Measurements from ENCODE around the gene GPATCH3. TPM values are rescaled to one million over a fixed set of nuclear protein-coding genes. Genes with fewer than 3 reads are reported as not detected.
A peak's percentile ranks its signal among the peaks of the same experiment; 100 is the strongest.

Gene GPATCH3
- total RNA-seq, 1 donor from 2014 or later = 2.0 TPM

GRCh38 chr1:26921126-26921539 is 20.9 kb upstream of the GPATCH3 start:
- no peaks in the 10 kb centered on the region for H3K9me3 ChIP-seq
- TF ChIP-seq CTCF (IDR thresholded peaks at IDR 0.05) = no peak
- H3K27me3 ChIP-seq = no peaks in the 10 kb centered on the region
- DNase-seq (ENCODE audit: low spot score in 2 of 2) = no peak
- intact Hi-C loops (cut with DNase I) = loop anchor here (1.0 to 5.0 kb wide), 2 partner anchors 21 to 71 kb away; partner anchors contain the start of genes GPATCH3 and TRNP1
- peak overlapping the region; percentile 77 to 85 for H3K4me3 ChIP-seq
- H3K4me1 ChIP-seq = peaks cover 7 to 18% of the 10 kb centered on the region in 2 donors
- peaks cover 22 to 23% of the 10 kb centered on the region in 2 donors for H3K36me3 ChIP-seq
- H3K27ac ChIP-seq = peak overlapping the region; percentile 78 to 93

- DNase-seq (ENCODE audit: low spot score in 2 of 2) = no peak
- no peak overlapping the region for H3K4me3 ChIP-seq
- no peaks in the 10 kb centered on the region for H3K4me1 ChIP-seq
- intact Hi-C loops (cut with DNase I) = no loop called here
- H3K27me3 ChIP-seq = no peaks in the 10 kb centered on the region
- no peak for TF ChIP-seq CTCF (IDR thresholded peaks at IDR 0.05)
- no peaks in the 10 kb centered on the region for H3K36me3 ChIP-seq
- H3K9me3 ChIP-seq = no peaks in the 10 kb centered on the region
- no peak overlapping the region for H3K27ac ChIP-seq
These were observed 15.1 kb upstream of the GPATCH3 start for GRCh38 chr1:26915204-26915842.

- intact Hi-C loops (cut with DNase I) = no loop called here
- no peak within 1 kb of the TSS for H3K4me3 ChIP-seq
- no peak for TF ChIP-seq CTCF (IDR thresholded peaks at IDR 0.05)
- no peaks in the 10 kb centered on the region for H3K4me1 ChIP-seq
- H3K27me3 ChIP-seq = no peaks in the 10 kb centered on the region
- no peak for DNase-seq (ENCODE audit: low spot score in 2 of 2)
- no peaks in the 10 kb centered on the region for H3K36me3 ChIP-seq
- no peaks in the 10 kb centered on the region for H3K9me3 ChIP-seq
- no peak within 1 kb of the TSS for H3K27ac ChIP-seq
These were observed 13.7 kb upstream of the GPATCH3 start, which contains the start of gene NR0B2 for GRCh38 chr1:26913754-26914619. Gene NR0B2 (minus strand): TSS chr1:26913975. CDS start chr1:26913940, 35 bp downstream.

DNA sequence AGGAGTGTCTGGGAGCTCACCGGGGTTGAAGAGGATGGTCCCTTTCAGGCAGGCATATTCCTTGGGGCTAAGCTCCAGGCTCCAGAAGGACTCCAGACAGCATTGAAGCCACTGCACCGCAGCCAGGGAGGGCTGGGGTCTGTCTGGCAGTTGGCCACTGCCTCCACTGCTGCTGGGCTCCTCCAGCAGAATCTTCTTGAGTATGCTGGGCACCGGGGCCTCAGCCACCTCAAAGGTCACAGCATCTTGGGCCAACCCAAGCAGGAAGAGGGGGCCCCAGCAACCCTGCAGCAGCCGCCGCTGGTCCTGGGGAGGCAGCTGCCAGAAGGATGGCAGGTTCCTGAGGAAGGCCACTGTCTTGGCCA is 13.1 kb upstream of the GPATCH3 start:
- H3K9me3 ChIP-seq = no peaks in the 10 kb centered on the region
- TF ChIP-seq CTCF (IDR thresholded peaks at IDR 0.05) = no peak
- DNase-seq (ENCODE audit: low spot score in 2 of 2) = no peak
- no peaks in the 10 kb centered on the region for H3K27me3 ChIP-seq
- no peaks in the 10 kb centered on the region for H3K4me1 ChIP-seq
- no peaks in the 10 kb centered on the region for H3K36me3 ChIP-seq
- no peak overlapping the region for H3K27ac ChIP-seq
- no peak overlapping the region for H3K4me3 ChIP-seq
- intact Hi-C loops (cut with DNase I) = no loop called here

DNA sequence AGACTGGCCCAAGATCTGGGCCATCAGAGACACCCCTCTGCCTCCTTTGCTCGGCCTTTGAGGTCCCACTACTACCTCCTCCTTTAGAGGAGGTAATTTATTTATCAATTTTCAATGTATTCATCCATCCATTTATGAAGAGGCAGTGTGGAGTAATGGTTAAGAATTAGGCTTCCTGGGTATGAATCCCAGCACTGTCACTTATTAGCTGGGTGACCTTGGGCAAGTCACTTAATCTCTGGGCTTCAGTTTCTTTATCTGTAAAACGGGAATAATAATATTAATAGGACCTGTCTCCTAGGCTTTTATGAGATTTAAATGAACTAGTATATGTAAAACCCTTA is 11.9 kb upstream of the GPATCH3 start:
- no peak for TF ChIP-seq CTCF (IDR thresholded peaks at IDR 0.05)
- Histone ChIP-seq H3K4me1 (no peaks in the 10 kb centered on the region), H3K4me3 (no peak overlapping the region), H3K27ac (no peak overlapping the region), H3K36me3 (no peaks in the 10 kb centered on the region), H3K9me3 (no peaks in the 10 kb centered on the region), H3K27me3 (no peaks in the 10 kb centered on the region)
- DNase-seq (ENCODE audit: low spot score in 2 of 2) = no peak
- intact Hi-C loops (cut with DNase I) = no loop called here

Data from ascending aorta (tissue), 2 donors.